ENCODE results near the gene ATPAF1.

The ATPAF1 gene

DNA sequence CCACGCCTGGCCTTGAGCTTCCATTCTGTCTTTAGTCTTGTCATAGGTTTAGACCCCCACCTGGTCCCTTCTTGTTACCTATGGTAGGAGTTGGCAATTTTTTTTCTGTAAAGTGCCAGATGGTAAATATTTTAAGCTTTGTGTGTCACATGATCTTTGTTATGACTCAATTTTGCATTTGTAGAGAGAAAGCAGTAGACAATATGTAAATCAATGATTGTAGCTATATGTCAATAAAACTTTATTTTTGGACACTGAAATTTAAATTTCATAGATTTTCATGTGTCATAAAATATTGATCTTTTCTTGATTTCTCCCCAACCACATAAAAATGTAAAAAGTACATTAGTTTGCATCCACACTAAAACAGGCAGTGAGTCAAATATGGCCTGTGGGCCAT is 72.1 kb downstream of the ATPAF1 start:
- in situ Hi-C loops (cut with MboI; ENCODE audit: low sequenced_read_pairs): no loop called here

DNA sequence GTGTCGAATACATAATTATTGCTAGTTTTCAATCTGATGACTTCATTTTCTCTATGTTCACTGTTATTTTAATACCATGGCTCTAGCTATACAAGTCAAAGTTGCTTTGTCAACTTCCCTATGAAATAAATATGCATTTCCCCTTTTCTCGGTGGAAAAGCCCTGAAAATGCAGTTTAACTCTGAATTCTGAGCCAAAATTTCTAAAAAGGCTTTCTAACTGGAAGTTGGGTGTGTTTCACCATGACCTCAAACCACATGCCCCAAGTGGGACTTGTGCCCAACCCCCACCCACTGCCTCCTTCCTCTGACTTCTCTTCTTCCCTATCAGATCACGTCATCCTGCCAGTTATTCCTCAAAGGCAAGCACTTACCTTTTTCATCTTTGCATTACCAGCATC is 73.0 kb downstream of the ATPAF1 start:
- in situ Hi-C loops (cut with MboI; ENCODE audit: low sequenced_read_pairs): no loop called here

DNA sequence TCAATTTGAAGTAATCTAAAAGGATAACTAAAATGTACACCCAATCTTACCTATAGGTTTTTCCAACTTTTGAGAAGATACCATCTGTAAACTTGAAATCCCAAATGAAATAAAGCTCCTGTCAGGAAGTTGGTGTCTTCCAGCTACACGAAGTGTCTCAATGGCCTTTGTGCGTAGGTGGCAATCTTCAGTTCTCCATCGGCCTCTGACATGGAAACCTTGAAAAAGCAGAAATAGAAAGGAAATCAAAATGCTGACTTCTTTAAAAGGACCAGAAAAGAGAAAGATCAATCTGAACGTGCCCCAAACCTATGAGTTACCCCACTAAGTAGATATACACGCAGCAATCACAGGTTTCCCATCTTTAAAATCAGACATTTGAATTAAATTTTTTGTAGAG is 74.1 kb downstream of the ATPAF1 start:
- in situ Hi-C loops (cut with MboI; ENCODE audit: low sequenced_read_pairs): no loop called here

DNA sequence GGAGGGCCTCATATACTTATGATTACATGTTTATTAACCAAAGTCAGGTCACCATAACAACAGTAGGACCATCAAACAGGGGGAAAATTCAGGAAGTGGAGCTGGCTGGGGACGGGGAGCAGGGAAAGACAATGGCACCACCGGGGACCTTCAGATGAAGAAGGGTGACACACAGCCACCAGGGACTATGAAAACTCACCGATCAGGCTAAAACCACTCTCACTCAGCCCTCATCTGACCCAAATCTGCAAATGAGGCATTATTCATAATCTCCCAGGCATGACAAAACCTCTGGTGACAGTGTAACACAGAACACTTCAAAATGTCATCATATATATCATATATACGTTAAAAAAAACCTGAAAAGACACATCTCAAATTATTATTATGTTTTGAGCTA is 75.3 kb downstream of the ATPAF1 start:
- in situ Hi-C loops (cut with MboI; ENCODE audit: low sequenced_read_pairs): no loop called here

DNA sequence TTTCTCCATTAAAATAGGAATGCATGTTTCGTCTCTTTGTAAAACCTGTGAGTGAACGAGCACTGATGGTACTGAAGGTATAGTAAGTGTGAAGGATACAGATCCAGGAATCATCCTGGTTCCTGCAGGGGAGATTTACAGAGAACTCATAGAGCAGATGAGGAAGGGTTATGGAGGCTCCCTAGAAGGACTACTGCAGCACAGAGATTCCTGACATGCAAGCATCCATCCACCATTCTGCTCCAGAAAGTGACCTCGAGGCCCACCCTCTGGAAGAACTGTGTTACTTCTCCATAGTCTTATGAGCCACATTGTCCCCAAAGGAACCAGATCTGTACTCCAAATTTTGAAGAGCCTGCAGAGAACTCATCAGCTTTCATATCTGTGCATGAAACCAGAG is 78.6 kb downstream of the ATPAF1 start:
- in situ Hi-C loops (cut with MboI; ENCODE audit: low sequenced_read_pairs): no loop called here

DNA sequence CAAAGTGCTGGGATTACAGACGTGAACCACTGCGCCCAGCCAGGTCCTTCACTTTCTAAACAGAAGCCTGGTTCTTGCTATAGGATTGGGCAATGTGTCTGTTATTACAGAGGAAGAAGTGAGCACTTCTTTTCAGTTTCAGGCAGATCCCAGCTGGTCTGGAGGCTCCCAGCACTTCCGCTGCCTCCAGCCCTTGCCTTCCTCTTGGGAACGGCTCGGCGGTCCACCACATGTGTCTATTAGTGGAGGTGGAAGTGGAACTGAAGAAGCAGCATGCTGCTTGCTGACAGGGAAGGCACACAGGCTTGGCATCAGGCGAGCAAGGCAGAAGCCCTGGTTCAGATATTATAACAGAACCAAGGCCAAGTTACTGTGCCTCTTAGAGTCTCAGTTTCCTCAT is 81.1 kb downstream of the ATPAF1 start:
- in situ Hi-C loops (cut with MboI; ENCODE audit: low sequenced_read_pairs): no loop called here

DNA sequence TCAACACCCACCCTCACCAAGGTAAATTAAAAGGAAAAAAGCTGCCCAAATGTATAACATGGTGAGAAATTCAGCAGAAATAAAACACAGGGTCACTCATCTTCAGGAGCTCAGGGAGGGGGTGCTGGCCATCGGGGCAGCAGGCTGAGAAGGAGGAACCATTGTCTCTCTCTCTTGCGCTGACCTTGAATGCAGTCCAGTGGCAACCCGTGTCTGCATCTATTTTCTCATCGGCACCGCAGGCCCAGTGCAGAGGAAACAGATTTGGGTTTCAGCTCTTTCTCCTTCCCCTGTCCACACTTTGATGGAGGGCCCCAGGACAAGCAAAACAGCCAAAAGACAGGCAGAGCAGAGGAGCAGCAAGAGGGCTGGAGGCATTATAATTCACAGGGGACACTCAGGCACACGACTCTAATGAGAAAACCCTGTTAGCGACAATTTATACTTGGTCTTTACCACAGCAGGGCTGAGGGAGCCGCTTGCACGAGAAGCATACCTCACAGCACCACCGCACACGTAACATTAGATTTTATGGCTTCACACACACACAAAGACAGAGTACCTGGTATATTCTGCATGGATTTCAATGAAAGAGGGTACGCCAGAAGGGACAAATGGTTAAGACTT is 82.7 kb downstream of the ATPAF1 start:
- in situ Hi-C loops (cut with MboI; ENCODE audit: low sequenced_read_pairs): no loop called here

DNA sequence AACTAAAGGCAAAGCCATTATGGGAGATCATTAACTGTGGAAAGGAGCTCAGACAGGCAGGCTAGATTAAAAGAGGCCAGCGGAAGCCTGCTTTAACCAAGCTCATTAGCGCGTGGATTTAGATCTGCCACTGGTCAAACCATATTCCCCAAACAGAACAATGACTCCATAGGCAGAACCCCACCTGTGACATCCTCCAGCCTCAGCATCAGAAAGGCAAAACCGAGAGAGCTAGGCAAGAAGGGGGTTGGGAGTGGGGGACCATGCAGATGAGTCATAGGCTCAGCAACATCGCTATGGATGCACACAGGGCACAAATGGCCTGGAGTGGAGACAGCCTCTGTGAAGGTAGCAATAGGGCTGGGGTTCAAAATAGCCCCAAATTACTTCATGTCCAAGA is 84.7 kb downstream of the ATPAF1 start:
- in situ Hi-C loops (cut with MboI; ENCODE audit: low sequenced_read_pairs): no loop called here

DNA sequence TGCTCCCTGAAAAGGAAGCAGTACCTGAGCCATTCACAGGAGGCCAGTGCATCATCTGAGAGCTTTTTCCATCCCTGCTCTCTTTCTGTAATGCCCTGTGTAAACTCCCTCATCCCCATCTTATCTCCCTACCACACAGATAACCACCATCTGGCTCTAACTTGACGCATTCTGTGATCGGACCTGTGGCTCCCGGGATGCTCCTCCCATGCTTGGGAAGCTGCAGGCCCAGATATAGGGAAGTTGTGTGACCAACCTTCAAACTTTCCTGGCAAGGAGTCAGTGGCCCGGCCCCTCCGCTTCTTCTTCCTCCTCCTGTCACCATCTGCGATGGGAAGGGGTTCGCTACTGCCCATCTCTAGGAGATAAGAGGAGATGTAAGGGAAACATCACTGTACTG is 85.2 kb downstream of the ATPAF1 start:
- in situ Hi-C loops (cut with MboI; ENCODE audit: low sequenced_read_pairs): no loop called here

Data from HL-60/S4 treated with phorbol 12-myristate 13-acetate at 8.2 ng/mL for 4 days and 3 days (cell line).